ENCODE data around the gene TENT4A.

Gene TENT4A

DNA sequence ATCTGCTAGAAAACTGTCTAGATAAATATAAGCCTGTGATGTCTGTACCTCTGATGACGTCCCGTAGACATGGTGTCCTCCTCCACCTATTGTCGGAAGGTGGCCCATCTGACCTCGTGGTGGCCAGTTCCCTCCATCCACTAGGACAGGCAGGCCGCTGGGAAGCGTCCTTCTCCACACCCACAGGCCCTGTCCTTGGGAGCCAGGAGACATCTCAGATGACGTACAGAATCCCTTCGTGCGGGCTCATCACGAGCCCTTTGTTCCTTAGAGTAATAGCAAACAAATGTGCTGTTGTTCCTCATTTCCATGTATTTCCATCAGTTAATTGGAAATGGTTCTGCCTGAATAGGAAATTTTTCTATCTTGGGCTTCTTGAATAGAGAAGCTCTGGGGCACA is 38.3 kb upstream of the TENT4A start:
- ATAC-seq = no peak
- TF ChIP-seq, protein P1, sequence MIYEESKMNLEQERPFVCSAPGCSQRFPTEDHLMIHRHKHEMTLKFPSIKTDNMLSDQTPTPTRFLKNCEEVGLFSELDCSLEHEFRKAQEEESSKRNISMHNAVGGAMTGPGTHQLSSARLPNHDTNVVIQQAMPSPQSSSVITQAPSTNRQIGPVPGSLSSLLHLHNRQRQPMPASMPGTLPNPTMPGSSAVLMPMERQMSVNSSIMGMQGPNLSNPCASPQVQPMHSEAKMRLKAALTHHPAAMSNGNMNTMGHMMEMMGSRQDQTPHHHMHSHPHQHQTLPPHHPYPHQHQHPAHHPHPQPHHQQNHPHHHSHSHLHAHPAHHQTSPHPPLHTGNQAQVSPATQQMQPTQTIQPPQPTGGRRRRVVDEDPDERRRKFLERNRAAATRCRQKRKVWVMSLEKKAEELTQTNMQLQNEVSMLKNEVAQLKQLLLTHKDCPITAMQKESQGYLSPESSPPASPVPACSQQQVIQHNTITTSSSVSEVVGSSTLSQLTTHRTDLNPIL (CRISPR knock-in tag; IDR thresholded peaks at IDR 0.05; ENCODE audit: low read depth) = no peak
- TF ChIP-seq ZFP30 (CRISPR knock-in tag; IDR thresholded peaks at IDR 0.05) (no peak), TOX (CRISPR knock-in tag; IDR thresholded peaks at IDR 0.05; ENCODE audit: borderline replicate concordance) (no peak), ZC3H10 (CRISPR knock-in tag; IDR thresholded peaks at IDR 0.05) (no peak), TCF4 (CRISPR knock-in tag; IDR thresholded peaks at IDR 0.05; ENCODE audit: borderline replicate concordance) (no peak), GLIS3 (CRISPR knock-in tag; IDR thresholded peaks at IDR 0.05) (no peak), ZNF70 (CRISPR knock-in tag; IDR thresholded peaks at IDR 0.05) (no peak), ZFP3 (CRISPR knock-in tag; IDR thresholded peaks at IDR 0.05) (no peak), BACH2 (CRISPR knock-in tag; IDR thresholded peaks at IDR 0.05; ENCODE audit: borderline replicate concordance) (no peak), ARNTL (CRISPR knock-in tag; IDR thresholded peaks at IDR 0.05; ENCODE audit: borderline replicate concordance, low read depth) (no peak)
- TF ChIP-seq, protein P2, sequence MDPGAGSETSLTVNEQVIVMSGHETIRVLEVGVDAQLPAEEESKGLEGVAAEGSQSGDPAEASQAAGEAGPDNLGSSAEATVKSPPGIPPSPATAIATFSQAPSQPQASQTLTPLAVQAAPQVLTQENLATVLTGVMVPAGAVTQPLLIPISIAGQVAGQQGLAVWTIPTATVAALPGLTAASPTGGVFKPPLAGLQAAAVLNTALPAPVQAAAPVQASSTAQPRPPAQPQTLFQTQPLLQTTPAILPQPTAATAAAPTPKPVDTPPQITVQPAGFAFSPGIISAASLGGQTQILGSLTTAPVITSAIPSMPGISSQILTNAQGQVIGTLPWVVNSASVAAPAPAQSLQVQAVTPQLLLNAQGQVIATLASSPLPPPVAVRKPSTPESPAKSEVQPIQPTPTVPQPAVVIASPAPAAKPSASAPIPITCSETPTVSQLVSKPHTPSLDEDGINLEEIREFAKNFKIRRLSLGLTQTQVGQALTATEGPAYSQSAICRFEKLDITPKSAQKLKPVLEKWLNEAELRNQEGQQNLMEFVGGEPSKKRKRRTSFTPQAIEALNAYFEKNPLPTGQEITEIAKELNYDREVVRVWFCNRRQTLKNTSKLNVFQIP (CRISPR knock-in tag; IDR thresholded peaks at IDR 0.05; ENCODE audit: borderline replicate concordance, low read depth) = no peak
- TF ChIP-seq, protein P3, sequence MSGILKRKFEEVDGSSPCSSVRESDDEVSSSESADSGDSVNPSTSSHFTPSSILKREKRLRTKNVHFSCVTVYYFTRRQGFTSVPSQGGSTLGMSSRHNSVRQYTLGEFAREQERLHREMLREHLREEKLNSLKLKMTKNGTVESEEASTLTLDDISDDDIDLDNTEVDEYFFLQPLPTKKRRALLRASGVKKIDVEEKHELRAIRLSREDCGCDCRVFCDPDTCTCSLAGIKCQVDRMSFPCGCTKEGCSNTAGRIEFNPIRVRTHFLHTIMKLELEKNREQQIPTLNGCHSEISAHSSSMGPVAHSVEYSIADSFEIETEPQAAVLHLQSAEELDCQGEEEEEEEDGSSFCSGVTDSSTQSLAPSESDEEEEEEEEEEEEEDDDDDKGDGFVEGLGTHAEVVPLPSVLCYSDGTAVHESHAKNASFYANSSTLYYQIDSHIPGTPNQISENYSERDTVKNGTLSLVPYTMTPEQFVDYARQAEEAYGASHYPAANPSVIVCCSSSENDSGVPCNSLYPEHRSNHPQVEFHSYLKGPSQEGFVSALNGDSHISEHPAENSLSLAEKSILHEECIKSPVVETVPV (CRISPR knock-in tag; IDR thresholded peaks at IDR 0.05) = no peak

DNA sequence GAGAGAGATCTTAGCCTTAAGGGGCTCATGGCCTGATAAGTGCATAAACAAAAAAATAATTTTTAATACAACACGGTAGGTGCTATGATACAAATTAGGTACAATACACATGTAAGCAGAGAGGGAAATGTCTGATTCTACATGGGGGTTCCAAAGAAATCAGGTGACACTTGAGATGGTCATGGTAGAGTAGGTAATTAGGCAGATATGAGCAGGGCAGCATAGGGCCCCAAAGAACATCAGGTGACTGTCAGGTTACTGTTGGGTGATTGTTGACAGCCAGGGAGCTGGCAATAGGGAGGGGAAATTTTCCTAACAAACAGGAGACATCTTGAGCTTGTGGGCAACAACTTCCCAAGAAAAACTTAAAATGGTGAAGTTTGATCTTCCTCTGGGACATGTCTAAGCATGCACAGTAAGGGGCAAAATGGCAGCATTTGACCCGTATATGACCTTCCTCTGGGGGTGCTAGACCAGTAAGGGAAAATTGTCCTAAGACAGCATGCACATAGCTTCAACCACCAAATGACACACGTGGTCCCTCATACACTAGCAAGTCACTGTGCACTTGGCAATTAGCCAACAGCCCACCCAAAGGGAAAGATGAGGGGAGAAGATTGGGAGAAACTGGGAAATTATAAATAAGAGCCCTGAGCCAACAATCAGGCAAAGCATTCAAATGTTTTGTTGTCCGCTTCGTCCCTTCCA is 37.3 kb upstream of the TENT4A start:
- TF ChIP-seq PPARA (CRISPR knock-in tag; IDR thresholded peaks at IDR 0.05; ENCODE audit: borderline replicate concordance) (no peak), ZNF565 (CRISPR knock-in tag; conservative IDR thresholded peaks at IDR 0.05; ENCODE audit: low read depth) (no peak), RARB (CRISPR knock-in tag; IDR thresholded peaks at IDR 0.05) (no peak), ZFP3 (CRISPR knock-in tag; IDR thresholded peaks at IDR 0.05) (no peak), BACH2 (CRISPR knock-in tag; IDR thresholded peaks at IDR 0.05; ENCODE audit: borderline replicate concordance) (no peak), CSDC2 (CRISPR knock-in tag; IDR thresholded peaks at IDR 0.05) (no peak), ZNF70 (CRISPR knock-in tag; IDR thresholded peaks at IDR 0.05) (no peak), TCF4 (CRISPR knock-in tag; IDR thresholded peaks at IDR 0.05; ENCODE audit: borderline replicate concordance) (no peak)

DNA sequence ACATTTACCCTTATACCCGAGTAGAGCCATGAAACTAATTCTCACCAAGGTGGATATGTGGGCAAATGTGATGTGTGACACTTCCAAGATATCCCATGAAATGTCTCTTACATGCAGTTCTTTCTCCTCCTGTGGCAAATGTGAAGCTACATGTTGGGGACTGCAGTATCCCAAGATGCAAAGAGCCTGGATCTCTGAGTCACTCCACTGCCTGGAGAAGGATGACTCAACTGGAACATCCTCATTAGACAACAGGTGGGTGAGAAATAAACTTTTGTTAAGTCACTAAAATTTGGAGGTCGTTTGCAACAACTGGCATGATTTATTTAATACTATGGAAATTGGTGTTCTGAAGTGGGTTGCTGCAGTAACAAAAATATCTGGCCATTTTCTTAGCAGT is 36.5 kb upstream of the TENT4A start:
- TF ChIP-seq ZNF70 (CRISPR knock-in tag; IDR thresholded peaks at IDR 0.05) (no peak), OSR1 (CRISPR knock-in tag; IDR thresholded peaks at IDR 0.05) (no peak), CSDC2 (CRISPR knock-in tag; IDR thresholded peaks at IDR 0.05) (no peak), ZC3H10 (CRISPR knock-in tag; IDR thresholded peaks at IDR 0.05) (no peak), ZNF565 (CRISPR knock-in tag; conservative IDR thresholded peaks at IDR 0.05; ENCODE audit: low read depth) (no peak), SNAI2 (CRISPR knock-in tag; IDR thresholded peaks at IDR 0.05) (no peak), ZFP30 (CRISPR knock-in tag; IDR thresholded peaks at IDR 0.05) (no peak), ESRRG (CRISPR knock-in tag; IDR thresholded peaks at IDR 0.05) (no peak), TCF4 (CRISPR knock-in tag; IDR thresholded peaks at IDR 0.05; ENCODE audit: borderline replicate concordance) (no peak), ZFP3 (CRISPR knock-in tag; IDR thresholded peaks at IDR 0.05) (no peak), ISL1 (CRISPR knock-in tag; IDR thresholded peaks at IDR 0.05) (no peak)
- TF ChIP-seq, protein P4, sequence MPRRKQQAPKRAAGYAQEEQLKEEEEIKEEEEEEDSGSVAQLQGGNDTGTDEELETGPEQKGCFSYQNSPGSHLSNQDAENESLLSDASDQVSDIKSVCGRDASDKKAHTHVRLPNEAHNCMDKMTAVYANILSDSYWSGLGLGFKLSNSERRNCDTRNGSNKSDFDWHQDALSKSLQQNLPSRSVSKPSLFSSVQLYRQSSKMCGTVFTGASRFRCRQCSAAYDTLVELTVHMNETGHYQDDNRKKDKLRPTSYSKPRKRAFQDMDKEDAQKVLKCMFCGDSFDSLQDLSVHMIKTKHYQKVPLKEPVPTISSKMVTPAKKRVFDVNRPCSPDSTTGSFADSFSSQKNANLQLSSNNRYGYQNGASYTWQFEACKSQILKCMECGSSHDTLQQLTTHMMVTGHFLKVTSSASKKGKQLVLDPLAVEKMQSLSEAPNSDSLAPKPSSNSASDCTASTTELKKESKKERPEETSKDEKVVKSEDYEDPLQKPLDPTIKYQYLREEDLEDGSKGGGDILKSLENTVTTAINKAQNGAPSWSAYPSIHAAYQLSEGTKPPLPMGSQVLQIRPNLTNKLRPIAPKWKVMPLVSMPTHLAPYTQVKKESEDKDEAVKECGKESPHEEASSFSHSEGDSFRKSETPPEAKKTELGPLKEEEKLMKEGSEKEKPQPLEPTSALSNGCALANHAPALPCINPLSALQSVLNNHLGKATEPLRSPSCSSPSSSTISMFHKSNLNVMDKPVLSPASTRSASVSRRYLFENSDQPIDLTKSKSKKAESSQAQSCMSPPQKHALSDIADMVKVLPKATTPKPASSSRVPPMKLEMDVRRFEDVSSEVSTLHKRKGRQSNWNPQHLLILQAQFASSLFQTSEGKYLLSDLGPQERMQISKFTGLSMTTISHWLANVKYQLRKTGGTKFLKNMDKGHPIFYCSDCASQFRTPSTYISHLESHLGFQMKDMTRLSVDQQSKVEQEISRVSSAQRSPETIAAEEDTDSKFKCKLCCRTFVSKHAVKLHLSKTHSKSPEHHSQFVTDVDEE (CRISPR knock-in tag; IDR thresholded peaks at IDR 0.05) = no peak
- TF ChIP-seq, protein P2 (CRISPR knock-in tag; IDR thresholded peaks at IDR 0.05; ENCODE audit: borderline replicate concordance, low read depth) = no peak
- TF ChIP-seq, protein P1 (CRISPR knock-in tag; IDR thresholded peaks at IDR 0.05; ENCODE audit: low read depth) = no peak
- no peak for ATAC-seq

More for the DNA sequence above, 37.3 kb upstream of the TENT4A start:
- ATAC-seq = no peak
